Endothelial cell (in vitro differentiated cells): Measurements from ENCODE around the gene SKI. TPM values are rescaled to one million over a fixed set of nuclear protein-coding genes. Genes with fewer than 3 reads are reported as not detected.

ENCODE experiments used
- DNase-seq: peaks from one replicate; pipeline ENCODE4 v3.0.0; 2021; ENCODE audit warnings: low spot score
- H3K27ac Mint-ChIP-seq: one replicate; pipeline ENCODE4 v1.8.0; 2021; ENCODE audit warnings: mixed read lengths, inconsistent platforms; ENCODE audit not compliant: unreplicated experiment
- H3K27me3 Mint-ChIP-seq: one replicate; pipeline ENCODE4 v1.8.0; 2021; ENCODE audit warnings: mild to moderate bottlenecking, moderate library complexity, mixed read lengths, inconsistent platforms; ENCODE audit not compliant: unreplicated experiment
- H3K36me3 Mint-ChIP-seq: one replicate; pipeline ENCODE4 v1.8.0; 2021; ENCODE audit warnings: mild to moderate bottlenecking, low read depth, mixed read lengths, inconsistent platforms; ENCODE audit not compliant: unreplicated experiment
- H3K4me1 Mint-ChIP-seq: one replicate; pipeline ENCODE4 v1.8.0; 2021; ENCODE audit warnings: mild to moderate bottlenecking, mixed read lengths, inconsistent platforms; ENCODE audit not compliant: unreplicated experiment
- H3K4me3 Mint-ChIP-seq: one replicate; pipeline ENCODE4 v1.8.0; 2021; ENCODE audit warnings: mild to moderate bottlenecking, mixed read lengths, inconsistent platforms; ENCODE audit not compliant: unreplicated experiment
- H3K9me3 Mint-ChIP-seq: one replicate; pipeline ENCODE4 v1.8.0; 2021; ENCODE audit warnings: mixed read lengths, inconsistent platforms; ENCODE audit not compliant: unreplicated experiment
- total RNA-seq: library from RNA; stranded (reverse); fragmentation: NEBNext Ultra II Directional; extraction: Animal tissue kit (Norgen Biotek cat#: 25700); gene quantifications from one replicate; pipeline ENCODE4 v1.2.1, GENCODE V29; 2021; ENCODE audit not compliant: unreplicated experiment
- TF ChIP-seq, protein P1 (sequence below): fragments of 200-600 bp; sonication (generic); IDR thresholded peaks from one replicate; pipeline ENCODE4 v1.5.0; 2021; ENCODE audit warnings: antibody characterized with exemption; ENCODE audit not compliant: unreplicated experiment

Gene SKI
- total RNA-seq, 1 donor from 2014 or later = 73.3 TPM

DNA sequence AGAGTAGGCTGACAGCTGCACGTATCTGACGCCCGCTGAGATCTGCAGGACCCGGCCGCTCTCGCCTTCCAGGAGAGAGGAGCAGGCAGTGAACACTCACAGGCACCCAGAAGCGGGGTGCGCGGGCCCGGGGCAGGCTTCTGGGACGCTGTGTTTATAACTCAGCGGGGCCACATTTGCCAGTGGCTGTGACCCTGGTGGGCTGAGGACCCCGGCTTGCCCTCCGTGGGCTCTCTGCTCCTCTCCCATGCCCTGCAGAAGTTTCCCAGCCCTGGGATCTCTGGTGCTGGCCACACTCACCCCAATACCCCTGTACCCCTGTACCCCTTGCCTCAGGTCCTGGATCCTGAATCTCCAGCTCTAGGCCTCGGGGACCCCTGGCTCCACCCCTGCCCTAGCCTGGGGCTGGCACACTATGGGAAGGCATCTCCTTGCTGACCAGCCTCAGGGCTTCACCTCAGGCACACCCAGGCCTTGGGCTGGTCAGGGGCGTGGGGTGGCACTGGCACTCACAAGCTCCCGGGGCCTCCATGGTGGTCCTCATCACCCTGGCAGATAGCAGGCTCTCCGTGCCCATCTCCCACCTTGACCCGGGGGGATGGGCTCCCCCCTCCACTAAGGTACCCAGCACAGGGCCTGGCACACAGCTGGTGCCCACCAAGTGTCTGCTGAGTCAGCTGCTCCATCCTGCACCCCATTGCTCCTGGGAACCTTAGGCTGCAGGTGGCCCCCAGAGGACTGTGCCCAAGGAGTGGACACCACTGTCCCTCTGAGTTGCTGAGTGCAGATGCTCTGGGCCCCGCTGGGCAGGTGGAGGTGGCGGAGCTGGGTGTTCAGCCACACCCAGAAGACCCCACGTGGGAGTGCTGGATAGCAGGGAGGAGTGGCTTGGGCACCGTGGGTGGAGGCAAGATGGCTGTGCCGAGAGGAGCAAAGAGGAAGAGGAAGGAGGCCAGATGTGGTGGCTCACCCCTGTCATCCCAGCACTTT is 130.8 kb downstream of the SKI start:
- TF ChIP-seq, protein P1, sequence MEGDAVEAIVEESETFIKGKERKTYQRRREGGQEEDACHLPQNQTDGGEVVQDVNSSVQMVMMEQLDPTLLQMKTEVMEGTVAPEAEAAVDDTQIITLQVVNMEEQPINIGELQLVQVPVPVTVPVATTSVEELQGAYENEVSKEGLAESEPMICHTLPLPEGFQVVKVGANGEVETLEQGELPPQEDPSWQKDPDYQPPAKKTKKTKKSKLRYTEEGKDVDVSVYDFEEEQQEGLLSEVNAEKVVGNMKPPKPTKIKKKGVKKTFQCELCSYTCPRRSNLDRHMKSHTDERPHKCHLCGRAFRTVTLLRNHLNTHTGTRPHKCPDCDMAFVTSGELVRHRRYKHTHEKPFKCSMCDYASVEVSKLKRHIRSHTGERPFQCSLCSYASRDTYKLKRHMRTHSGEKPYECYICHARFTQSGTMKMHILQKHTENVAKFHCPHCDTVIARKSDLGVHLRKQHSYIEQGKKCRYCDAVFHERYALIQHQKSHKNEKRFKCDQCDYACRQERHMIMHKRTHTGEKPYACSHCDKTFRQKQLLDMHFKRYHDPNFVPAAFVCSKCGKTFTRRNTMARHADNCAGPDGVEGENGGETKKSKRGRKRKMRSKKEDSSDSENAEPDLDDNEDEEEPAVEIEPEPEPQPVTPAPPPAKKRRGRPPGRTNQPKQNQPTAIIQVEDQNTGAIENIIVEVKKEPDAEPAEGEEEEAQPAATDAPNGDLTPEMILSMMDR = no peak
- H3K36me3 Mint-ChIP-seq = peaks cover 3% of the 10 kb centered on the region
- no peaks in the 10 kb centered on the region for H3K4me1 Mint-ChIP-seq
- no peak overlapping the region for H3K4me3 Mint-ChIP-seq
- H3K27me3 Mint-ChIP-seq = no peaks in the 10 kb centered on the region
- no peak for DNase-seq
- peaks cover 3% of the 10 kb centered on the region for H3K9me3 Mint-ChIP-seq
- H3K27ac Mint-ChIP-seq = no peak overlapping the region

Other genes starting within 250 kb of the SKI start
- gene CFAP74, start 224.5 kb upstream of the SKI start, total RNA-seq = not detected
- gene GABRD, start 209.0 kb upstream of the SKI start, total RNA-seq = 0.64 TPM
- 23.1 TPM for gene PRKCZ, start 177.9 kb upstream of the SKI start, total RNA-seq
- 118 TPM for gene FAAP20, start 33.5 kb upstream of the SKI start, total RNA-seq
- 12.1 TPM for gene MORN1, start 163.2 kb downstream of the SKI start, total RNA-seq
- 141 TPM for gene RER1, start 163.5 kb downstream of the SKI start, total RNA-seq
- gene PEX10, start 184.2 kb downstream of the SKI start, total RNA-seq = 25.4 TPM
- not detected for gene PLCH2, start 248.0 kb downstream of the SKI start, total RNA-seq